ENCODE data around the gene C6.

- TF ChIP-seq, protein P1, sequence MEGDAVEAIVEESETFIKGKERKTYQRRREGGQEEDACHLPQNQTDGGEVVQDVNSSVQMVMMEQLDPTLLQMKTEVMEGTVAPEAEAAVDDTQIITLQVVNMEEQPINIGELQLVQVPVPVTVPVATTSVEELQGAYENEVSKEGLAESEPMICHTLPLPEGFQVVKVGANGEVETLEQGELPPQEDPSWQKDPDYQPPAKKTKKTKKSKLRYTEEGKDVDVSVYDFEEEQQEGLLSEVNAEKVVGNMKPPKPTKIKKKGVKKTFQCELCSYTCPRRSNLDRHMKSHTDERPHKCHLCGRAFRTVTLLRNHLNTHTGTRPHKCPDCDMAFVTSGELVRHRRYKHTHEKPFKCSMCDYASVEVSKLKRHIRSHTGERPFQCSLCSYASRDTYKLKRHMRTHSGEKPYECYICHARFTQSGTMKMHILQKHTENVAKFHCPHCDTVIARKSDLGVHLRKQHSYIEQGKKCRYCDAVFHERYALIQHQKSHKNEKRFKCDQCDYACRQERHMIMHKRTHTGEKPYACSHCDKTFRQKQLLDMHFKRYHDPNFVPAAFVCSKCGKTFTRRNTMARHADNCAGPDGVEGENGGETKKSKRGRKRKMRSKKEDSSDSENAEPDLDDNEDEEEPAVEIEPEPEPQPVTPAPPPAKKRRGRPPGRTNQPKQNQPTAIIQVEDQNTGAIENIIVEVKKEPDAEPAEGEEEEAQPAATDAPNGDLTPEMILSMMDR (IDR thresholded peaks at IDR 0.05), result no peak
- TF ChIP-seq POLR2AphosphoS5 (IDR thresholded peaks at IDR 0.05), result no peak
- TF ChIP-seq EP300 (IDR thresholded peaks at IDR 0.05), result no peak
These were observed 19.5 kb upstream of the C6 start for GRCh38 chr5:41232797-41233196.
